Measurements from ENCODE around the gene CARM1. TPM values are rescaled to one million over a fixed set of nuclear protein-coding genes. Genes with fewer than 3 reads are reported as not detected.
"Not testable (repeated sequence)": the region's sequence is repeated elsewhere in the genome, so short reads cannot be mapped to it uniquely, and the experiment has no call there.

Gene CARM1
- total RNA-seq, 6 experiments from 2014 or later = 67.2 to 82.1 (median 76.8) TPM

DNA sequence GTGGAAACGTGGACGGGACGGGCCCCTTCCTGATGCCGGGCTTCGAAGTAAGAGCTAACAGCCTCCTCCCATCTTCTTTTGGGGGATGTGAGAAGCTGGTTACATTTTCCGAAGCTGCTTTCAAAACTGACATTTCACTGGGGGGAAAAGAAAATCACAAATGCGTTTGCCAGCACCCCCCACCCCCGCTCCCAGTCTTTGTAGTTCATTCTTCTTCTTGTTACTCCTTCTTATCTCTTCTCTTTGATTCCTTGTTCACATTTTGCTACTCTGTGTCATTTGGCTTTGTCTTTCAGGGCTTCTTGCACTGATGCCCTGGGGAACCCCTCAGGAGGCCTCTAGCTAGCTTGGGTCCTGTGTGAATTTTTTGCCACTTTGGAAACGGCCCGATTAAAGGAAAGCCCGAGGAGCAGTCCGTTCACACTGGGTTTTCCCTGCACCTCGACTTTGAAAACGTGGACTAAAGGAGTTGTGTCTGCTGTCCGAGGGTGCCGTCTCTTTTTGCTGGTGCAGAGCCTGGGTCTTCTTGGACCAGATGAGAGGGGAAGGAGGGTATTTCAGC, 1.3 kb downstream of the CARM1 start:
- no peaks in the 10 kb centered on the region; the same call in 1 of the 2 replicates for H3K36me3 Mint-ChIP-seq (ENCODE audit: low read depth)
- no peak for DNase-seq

GRCh38 chr19:10874024-10874423, 2.7 kb downstream of the CARM1 start:
- 0 out of 2 replicates have a peak overlapping the region, but pooled peaks have one; percentile 34 for H3K4me3 Mint-ChIP-seq
- H3K4me1 Mint-ChIP-seq (ENCODE audit: low read depth) = peaks cover 33% of the 10 kb centered on the region
- no peaks in the 10 kb centered on the region for H3K9me3 Mint-ChIP-seq
- no peaks in the 10 kb centered on the region; the same call in 1 of the 2 replicates for H3K36me3 Mint-ChIP-seq (ENCODE audit: low read depth)
- no peak overlapping the region for H3K27ac Mint-ChIP-seq
- no peak for DNase-seq
- no peaks in the 10 kb centered on the region; the same call in 1 of the 2 replicates for H3K27me3 Mint-ChIP-seq (ENCODE audit: insufficient read depth)
- TF ChIP-seq CTCF (IDR thresholded peaks at IDR 0.05) = no peak

More for the DNA sequence above, 1.3 kb downstream of the CARM1 start:
- Mint-ChIP-seq H3K4me3 (peak overlapping the region; percentile 95), H3K4me1 (ENCODE audit: low read depth) (peaks cover 23% of the 10 kb centered on the region), H3K27me3 (ENCODE audit: insufficient read depth) (no peaks in the 10 kb centered on the region; the same call in 1 of the 2 replicates), H3K27ac (peak overlapping the region; percentile 83), H3K9me3 (no peaks in the 10 kb centered on the region)
- TF ChIP-seq CTCF (IDR thresholded peaks at IDR 0.05) = 0 out of 2 replicates have a peak, but pooled peaks have one; percentile 41

GRCh38 chr19:10876459-10877240, 5.3 kb downstream of the CARM1 start:
- Mint-ChIP-seq H3K27ac (peak overlapping the region; percentile 31; the same call in 1 of the 2 replicates), H3K9me3 (no peaks in the 10 kb centered on the region), H3K4me3 (no peak overlapping the region), H3K27me3 (ENCODE audit: insufficient read depth) (no peaks in the 10 kb centered on the region; the same call in 1 of the 2 replicates), H3K36me3 (ENCODE audit: low read depth) (no peaks in the 10 kb centered on the region; the same call in 1 of the 2 replicates), H3K4me1 (ENCODE audit: low read depth) (peaks cover 34% of the 10 kb centered on the region)
- no peak for TF ChIP-seq CTCF (IDR thresholded peaks at IDR 0.05)
- DNase-seq = no peak

GRCh38 chr19:10877608-10878007, 6.3 kb downstream of the CARM1 start:
- not testable (repeated sequence) for H3K27me3 Mint-ChIP-seq (ENCODE audit: insufficient read depth); H3K4me3 Mint-ChIP-seq; H3K9me3 Mint-ChIP-seq; H3K36me3 Mint-ChIP-seq (ENCODE audit: low read depth); DNase-seq
- Mint-ChIP-seq H3K4me1 (ENCODE audit: low read depth) (peaks cover 33% of the 10 kb centered on the region), H3K27ac (peak overlapping the region; percentile 52)

- Mint-ChIP-seq H3K27ac (peak overlapping the region; percentile 52), H3K4me3 (peak overlapping the region; percentile 47), H3K4me1 (ENCODE audit: low read depth) (peaks cover 27% of the 10 kb centered on the region), H3K27me3 (ENCODE audit: insufficient read depth) (no peaks in the 10 kb centered on the region; the same call in 1 of the 2 replicates), H3K9me3 (no peaks in the 10 kb centered on the region), H3K36me3 (ENCODE audit: low read depth) (no peaks in the 10 kb centered on the region)
- DNase-seq = no peak
- no peak for TF ChIP-seq CTCF (IDR thresholded peaks at IDR 0.05)
Observed at GRCh38 chr19:10878253-10878652, 6.9 kb downstream of the CARM1 start.
